WERI-Rb-1 (cell line): ENCODE data around the gene GNL3.

Source experiments
- DNase-seq: peaks from one replicate; pipeline ENCODE4 v3.0.0-alpha.2; 2020
- H3K27ac ChIP-seq: fragments of 250-450 bp; sonication (Bioruptor Pico); 2 replicates; pipeline ENCODE4 v1.5.1; 2020; ENCODE audit warnings: mild to moderate bottlenecking, moderate library complexity
- H3K27me3 ChIP-seq: fragments of 250-450 bp; sonication (Bioruptor Pico); 2 replicates; pipeline ENCODE4 v1.5.1; 2021; ENCODE audit warnings: mild to moderate bottlenecking, low read depth, moderate library complexity; ENCODE audit not compliant: insufficient read depth, severe bottlenecking
- H3K36me3 ChIP-seq: fragments of 250-450 bp; sonication (Bioruptor Pico); 2 replicates; pipeline ENCODE4 v1.5.1; 2020; ENCODE audit warnings: mild to moderate bottlenecking, moderate library complexity
- H3K4me3 ChIP-seq: 2 replicates; pipeline ENCODE4 v1.5.1; 2011; ENCODE audit warnings: low read depth, mild to moderate bottlenecking, control low read depth, low read length
- H3K9me3 ChIP-seq: fragments of 250-450 bp; sonication (Bioruptor Pico); 2 replicates; pipeline ENCODE4 v1.5.1; 2021; ENCODE audit warnings: mild to moderate bottlenecking, moderate library complexity; ENCODE audit not compliant: severe bottlenecking
- CTCF ChIP-seq: IDR thresholded peaks from 2 replicates; pipeline ENCODE4 v1.5.1; 2011; ENCODE audit warnings: low read depth, mild to moderate bottlenecking, control low read depth, inconsistent platforms, low read length

GNL3 gene

GRCh38 chr3:52682016-52682415 lies 3.8 kb upstream of the GNL3 start:
- peak; percentile 47 for DNase-seq
- peak; percentile 61 for TF ChIP-seq CTCF
- Histone ChIP-seq H3K27ac (no peak overlapping the region), H3K36me3 (peaks cover 57% of the 10 kb centered on the region), H3K9me3 (no peaks in the 10 kb centered on the region), H3K27me3 (no peaks in the 10 kb centered on the region), H3K4me3 (no peak overlapping the region)

GRCh38 chr3:52683611-52684010 lies 2.2 kb upstream of the GNL3 start:
- no peak overlapping the region for H3K27ac ChIP-seq
- H3K9me3 ChIP-seq, result no peaks in the 10 kb centered on the region
- H3K27me3 ChIP-seq, result no peaks in the 10 kb centered on the region
- TF ChIP-seq CTCF, result no peak
- H3K4me3 ChIP-seq, result no peak overlapping the region
- no peak for DNase-seq
- H3K36me3 ChIP-seq, result peaks cover 58% of the 10 kb centered on the region

- H3K27ac ChIP-seq, result no peak overlapping the region
- TF ChIP-seq CTCF, result no peak
- no peak for DNase-seq
- H3K36me3 ChIP-seq, result peaks cover 58% of the 10 kb centered on the region
- no peaks in the 10 kb centered on the region for H3K9me3 ChIP-seq
- no peak overlapping the region for H3K4me3 ChIP-seq
- no peaks in the 10 kb centered on the region for H3K27me3 ChIP-seq
Observed at GRCh38 chr3:52684184-52684583, 1.6 kb upstream of the GNL3 start.

GRCh38 chr3:52685285-52685708 lies 535 bp upstream of the GNL3 start:
- Histone ChIP-seq H3K27ac (peak overlapping the region; percentile 95), H3K9me3 (no peaks in the 10 kb centered on the region), H3K4me3 (peak overlapping the region; percentile 87), H3K27me3 (no peaks in the 10 kb centered on the region), H3K36me3 (peaks cover 58% of the 10 kb centered on the region)
- TF ChIP-seq CTCF, result no peak
- peak; percentile 88 for DNase-seq

GRCh38 chr3:52688266-52688665 lies 2.4 kb downstream of the GNL3 start:
- no peak for TF ChIP-seq CTCF
- H3K4me3 ChIP-seq, result no peak overlapping the region
- H3K27me3 ChIP-seq, result no peaks in the 10 kb centered on the region
- no peak overlapping the region; the same call in 1 of the 2 replicates for H3K27ac ChIP-seq
- no peaks in the 10 kb centered on the region for H3K9me3 ChIP-seq
- H3K36me3 ChIP-seq, result peaks cover 69% of the 10 kb centered on the region
- DNase-seq, result no peak

- H3K27ac ChIP-seq, result no peak overlapping the region
- H3K27me3 ChIP-seq, result no peaks in the 10 kb centered on the region
- no peak for TF ChIP-seq CTCF
- H3K36me3 ChIP-seq, result peaks cover 77% of the 10 kb centered on the region
- H3K4me3 ChIP-seq, result no peak overlapping the region
- no peaks in the 10 kb centered on the region for H3K9me3 ChIP-seq
- DNase-seq, result no peak
Observed at GRCh38 chr3:52689151-52689550, 3.3 kb downstream of the GNL3 start.
